HG02610 (cell line): ENCODE data around the gene SLC5A10.
"Not testable (repeated sequence)": the region's sequence is repeated elsewhere in the genome, so short reads cannot be mapped to it uniquely, and the experiment has no call there.

Experiments
- ATAC-seq: cut with Tn5 transposase; IDR thresholded peaks from one replicate; pipeline ENCODE4 v1.9.1; 2021; ENCODE audit warnings: mild to moderate bottlenecking, moderate library complexity; ENCODE audit not compliant: unreplicated experiment

Gene SLC5A10

DNA sequence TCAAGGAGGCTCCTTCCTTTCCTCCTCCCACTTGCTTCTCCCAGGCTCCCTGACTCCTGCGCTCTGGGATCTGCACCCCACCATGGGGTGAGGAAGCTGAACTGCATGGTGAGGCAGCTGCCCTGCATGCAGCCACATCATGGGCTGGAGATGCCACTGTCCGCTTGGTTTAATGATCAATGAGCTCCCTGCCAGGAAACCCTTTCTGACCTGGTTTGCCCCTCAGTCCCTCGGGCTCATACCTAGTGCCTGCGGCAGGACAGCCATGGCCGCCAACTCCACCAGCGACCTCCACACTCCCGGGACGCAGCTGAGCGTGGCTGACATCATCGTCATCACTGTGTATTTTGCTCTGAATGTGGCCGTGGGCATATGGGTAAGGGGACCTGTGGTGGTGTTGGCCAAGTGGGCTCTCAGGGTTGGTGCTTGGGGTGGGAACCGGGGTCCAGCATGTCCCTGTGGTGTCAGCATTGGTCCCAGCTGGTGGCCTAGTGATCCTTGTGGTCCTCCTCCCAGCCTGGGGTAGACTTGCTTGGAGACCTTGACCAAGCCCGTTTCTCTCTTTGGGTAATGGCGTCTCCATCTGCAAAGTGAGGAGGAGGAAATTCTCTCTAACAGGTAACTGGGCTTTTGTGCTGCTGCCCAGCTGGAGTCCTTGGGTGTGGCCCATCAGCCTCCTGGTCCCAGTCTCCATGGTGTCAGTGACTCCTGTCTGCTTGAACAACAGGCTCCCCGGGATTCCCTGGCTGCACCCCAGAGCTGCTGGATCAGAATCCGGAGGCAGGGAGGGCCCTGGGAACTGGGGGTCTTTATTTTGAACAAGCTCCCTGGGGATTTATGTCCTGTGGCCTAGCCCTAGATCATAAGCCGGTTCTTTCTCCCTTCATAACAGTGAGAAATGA lies at the start of gene SLC5A10:
SLC5A10 (plus strand) TSS at position 225 of the 902 bp plus-strand sequence; CDS start at position 266, 41 bp downstream.
- no peak for ATAC-seq

GRCh38 chr17:18904482-18904881 lies 47.5 kb upstream of the SLC5A10 start:
- no peak for ATAC-seq

DNA sequence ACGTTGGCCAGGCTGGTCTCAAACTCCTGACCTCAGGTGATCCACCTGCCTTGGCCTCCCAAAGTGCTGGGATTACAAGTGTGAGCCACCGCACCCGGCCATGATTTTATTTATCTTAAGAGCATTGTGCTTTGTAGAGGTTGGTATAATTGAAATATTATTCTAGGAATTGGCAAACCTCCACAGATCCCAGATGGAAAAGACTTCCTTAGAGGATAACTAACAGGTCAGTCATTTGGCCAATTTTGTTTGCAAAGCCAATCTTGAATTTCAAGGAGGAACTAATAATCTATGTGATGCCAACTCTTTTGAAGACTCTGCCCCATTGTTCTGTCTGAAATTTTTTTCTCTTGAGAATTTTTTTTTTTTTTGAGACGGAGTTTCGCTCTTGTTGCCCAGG lies 46.7 kb upstream of the SLC5A10 start:
- ATAC-seq, result no peak

DNA sequence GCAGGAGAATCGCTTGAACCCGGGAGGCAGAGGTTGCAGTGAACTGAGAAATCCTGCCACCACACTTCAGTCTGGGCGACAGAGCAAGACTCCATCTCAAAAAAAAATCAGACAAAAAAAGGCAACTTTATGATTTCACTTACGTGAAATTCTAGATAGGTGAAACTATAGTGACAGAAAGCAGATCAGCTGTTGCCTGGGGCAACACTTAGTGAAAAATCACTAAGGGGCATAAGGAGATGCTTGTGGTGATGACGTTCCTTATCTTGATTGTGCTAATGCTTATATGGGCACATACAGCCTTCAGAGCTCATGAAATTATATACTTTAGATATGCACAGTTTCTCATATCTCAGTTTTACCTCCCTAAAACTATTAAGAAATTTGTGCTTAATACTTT lies 41.6 kb upstream of the SLC5A10 start:
- ATAC-seq, result no peak

- ATAC-seq, result no peak
These were observed 41.1 kb upstream of the SLC5A10 start for GRCh38 chr17:18910881-18911280.

DNA sequence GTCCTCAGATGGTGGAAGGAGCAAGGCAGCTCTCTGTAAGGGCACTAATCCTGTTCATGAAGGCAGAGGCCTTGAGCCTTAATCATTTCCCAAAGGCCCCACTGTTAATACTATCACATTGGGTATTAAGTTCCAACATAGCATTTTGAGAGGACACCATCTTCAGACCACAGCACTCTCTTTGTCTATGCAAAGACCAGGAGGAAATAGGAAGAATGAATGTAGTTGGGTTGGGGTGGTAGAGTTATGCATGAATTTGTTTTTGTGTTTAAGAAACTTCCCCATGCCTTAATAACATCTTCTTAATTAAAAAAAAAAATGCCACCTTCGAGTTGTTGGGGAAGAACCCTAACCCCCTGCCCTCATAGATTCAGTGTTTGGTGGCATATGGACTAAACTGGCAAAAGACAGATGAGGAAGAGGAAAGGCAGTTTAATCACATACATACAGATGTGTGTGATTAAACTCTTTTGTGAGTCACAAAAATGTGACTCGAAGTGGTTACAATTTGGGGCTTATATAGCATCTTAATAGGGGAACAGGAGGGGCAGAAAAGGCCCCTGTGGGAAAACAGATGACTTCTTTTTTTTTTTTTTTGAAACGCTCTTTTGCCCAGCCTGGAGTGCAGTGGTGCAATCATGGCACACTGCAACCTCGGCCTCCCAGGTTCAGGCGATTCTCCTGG lies 35.0 kb upstream of the SLC5A10 start:
- ATAC-seq, result no peak

DNA sequence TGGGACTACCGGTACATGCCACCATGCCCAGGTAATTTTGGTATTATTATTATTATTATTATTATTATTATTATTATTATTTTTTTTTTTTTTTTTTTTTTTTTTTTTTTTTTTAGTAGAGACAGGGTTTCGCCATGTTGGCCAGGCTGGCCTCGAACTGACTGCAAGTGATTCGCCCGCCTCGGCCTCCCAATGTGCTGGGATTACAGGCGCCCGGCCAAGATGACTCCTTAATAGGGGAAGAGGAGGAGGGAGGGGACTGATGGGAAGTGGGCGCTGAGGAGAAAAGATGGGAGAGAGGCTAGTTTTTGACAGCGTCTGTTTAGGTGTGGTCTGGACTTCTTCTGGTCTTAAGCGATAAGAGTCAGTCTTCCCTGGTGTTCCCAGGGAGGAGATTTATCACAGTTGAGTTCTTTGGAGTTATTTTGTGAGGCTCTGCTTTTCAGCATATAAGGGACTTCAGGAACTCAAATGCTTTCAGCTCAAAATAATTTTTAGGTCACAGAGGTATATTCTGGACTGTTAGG lies 34.4 kb upstream of the SLC5A10 start:
- ATAC-seq, result no peak

- ATAC-seq, result no peak
These were observed 32.0 kb upstream of the SLC5A10 start for GRCh38 chr17:18919963-18920362.

- ATAC-seq, result no peak
These were observed 31.0 kb upstream of the SLC5A10 start for GRCh38 chr17:18920911-18921441.

- ATAC-seq, result no peak
These were observed 30.5 kb upstream of the SLC5A10 start for GRCh38 chr17:18921485-18921884.

- peak; percentile 79 for ATAC-seq
These were observed 30.0 kb upstream of the SLC5A10 start for GRCh38 chr17:18921912-18922451.

DNA sequence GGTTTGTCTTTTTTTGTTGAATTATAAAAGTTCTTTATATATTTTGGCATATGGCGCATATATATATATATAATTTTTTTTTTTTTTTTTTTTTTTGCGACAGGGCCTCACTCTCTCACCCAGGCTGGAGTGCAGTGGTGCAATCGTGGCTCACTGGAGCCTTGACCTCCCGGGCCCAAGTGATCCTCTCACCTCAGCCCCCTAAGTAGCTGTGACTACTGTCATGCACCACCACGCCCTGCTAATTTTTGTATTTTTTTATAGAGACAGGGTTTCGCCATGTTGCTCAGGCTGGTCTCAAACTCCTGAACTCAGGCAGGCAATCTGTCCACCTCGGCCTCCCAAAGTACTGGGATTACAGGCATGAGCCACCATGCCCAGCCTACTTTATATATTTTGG lies 29.4 kb upstream of the SLC5A10 start:
- not testable (repeated sequence) for ATAC-seq

- ATAC-seq, result no peak
These were observed 26.8 kb upstream of the SLC5A10 start for GRCh38 chr17:18925187-18925586.

DNA sequence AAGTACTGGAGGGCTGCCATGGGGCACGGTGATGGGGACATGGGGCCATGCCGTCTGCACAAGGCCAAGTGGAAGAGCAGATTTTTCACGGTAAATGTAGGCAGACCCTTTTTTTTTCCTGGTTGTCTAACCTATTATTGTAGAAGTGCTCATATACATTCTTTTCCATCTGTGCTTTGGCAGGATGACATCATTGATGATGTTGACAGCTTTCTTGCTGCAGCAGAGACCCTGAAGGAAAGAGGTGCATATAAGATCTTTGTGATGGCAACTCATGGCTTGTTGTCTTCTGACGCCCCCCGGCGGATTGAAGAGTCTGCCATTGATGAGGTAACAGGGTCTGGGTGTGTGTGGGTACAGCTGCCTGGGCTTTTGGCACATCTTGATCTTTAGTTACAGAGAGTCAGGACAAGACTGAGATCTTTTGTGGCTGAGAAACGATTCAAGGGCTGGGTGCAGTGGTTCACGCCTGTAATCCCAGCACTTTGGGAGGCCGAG lies 23.3 kb upstream of the SLC5A10 start:
- ATAC-seq, result no peak

DNA sequence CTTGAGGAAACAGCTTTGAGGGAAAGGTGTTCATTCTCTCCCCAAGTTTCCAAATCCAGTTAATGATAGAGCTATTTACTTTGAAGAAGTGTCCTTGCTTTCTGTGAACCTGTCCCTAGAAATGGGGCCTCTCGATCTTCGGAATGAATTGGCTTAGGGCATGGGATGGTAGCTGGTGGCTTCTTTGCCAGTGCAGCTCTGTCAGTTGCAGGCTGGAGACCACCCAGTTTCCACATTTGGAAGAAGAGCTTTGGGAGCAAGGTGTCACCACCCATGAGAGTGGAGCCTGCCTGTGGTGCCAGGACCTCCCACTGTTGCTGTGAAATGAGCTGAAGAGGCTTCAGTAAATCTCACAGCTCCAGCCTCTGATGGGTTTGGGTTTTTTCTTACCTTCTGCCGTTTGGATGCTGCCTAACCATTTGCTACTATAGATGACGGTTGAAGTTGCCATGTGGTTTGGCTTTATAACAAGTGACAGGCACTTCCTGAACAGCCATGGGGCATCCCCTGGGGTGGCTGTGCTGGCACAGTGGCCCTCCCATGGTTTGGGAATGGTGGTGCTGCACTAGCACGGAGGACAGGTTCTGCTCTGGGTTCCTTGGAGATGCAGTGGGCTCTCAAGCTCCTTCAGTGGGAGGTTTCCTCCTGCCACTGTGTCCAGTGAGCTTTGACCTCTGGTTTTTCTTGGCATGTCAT lies 19.5 kb upstream of the SLC5A10 start:
- ATAC-seq, result no peak

- no peak for ATAC-seq
These were observed 18.6 kb upstream of the SLC5A10 start for GRCh38 chr17:18933102-18934058.

DNA sequence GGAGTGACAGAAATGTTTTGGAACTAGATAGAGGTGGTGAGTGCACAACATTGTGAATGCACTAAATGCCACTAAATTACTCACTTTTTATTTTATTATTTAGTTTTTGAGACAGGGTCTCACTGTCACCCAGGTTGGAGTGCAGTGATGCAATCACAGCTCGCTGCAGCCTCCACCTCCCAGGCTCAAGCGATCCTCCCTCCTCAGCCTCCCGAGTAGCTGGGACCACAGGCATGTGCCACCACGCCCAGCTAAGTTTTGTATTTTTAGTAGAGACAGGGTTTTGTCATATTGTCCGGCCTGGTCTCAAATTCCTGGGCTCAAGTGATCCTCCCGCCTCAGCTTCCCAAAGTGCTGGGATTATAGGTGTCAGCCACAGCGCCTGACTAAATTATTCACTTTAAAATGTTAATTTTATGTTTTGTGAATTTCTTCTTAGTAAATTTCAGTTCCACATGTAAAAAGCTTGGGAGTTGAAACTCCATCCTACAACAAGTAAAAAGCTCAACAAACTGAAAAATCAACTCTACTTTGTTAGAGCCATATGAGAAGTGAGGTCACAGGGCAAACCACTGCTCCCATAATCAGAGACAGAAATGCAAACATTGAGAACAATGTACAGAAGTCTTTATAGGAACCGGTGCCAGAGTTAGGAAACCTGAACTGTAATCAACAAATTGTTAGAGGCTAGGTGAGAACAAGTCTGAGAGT lies 13.8 kb upstream of the SLC5A10 start:
- ATAC-seq, result no peak

DNA sequence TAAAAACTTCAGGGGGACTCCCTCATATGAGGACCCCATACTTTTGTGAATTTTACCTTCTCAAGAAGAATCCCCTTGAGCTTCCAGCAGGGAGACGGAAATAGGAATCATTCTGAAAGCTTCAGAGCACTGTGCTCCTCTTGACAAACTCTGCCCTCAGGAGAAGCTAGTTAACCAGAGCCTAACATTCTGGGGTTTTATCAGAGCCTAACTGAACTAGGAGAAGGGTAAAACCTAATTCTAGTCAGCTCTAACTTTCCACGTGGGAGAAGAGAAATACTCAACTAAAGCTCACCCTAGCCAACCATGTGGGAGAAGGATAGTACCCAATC lies 13.3 kb upstream of the SLC5A10 start:
- no peak for ATAC-seq

- no peak for ATAC-seq
These were observed 7.3 kb upstream of the SLC5A10 start for GRCh38 chr17:18944646-18945045.
